ENCODE measurements around the gene CSN2. TPM values are rescaled to one million over a fixed set of nuclear protein-coding genes. Genes with fewer than 3 reads are reported as not detected.
A peak's percentile ranks its signal among the peaks of the same experiment; 100 is the strongest.
"Not testable (repeated sequence)": the region's sequence is repeated elsewhere in the genome, so short reads cannot be mapped to it uniquely, and the experiment has no call there.

CSN2 gene
- total and polyA plus RNA-seq, 8 donors: not detected

- TF ChIP-seq, protein P1, sequence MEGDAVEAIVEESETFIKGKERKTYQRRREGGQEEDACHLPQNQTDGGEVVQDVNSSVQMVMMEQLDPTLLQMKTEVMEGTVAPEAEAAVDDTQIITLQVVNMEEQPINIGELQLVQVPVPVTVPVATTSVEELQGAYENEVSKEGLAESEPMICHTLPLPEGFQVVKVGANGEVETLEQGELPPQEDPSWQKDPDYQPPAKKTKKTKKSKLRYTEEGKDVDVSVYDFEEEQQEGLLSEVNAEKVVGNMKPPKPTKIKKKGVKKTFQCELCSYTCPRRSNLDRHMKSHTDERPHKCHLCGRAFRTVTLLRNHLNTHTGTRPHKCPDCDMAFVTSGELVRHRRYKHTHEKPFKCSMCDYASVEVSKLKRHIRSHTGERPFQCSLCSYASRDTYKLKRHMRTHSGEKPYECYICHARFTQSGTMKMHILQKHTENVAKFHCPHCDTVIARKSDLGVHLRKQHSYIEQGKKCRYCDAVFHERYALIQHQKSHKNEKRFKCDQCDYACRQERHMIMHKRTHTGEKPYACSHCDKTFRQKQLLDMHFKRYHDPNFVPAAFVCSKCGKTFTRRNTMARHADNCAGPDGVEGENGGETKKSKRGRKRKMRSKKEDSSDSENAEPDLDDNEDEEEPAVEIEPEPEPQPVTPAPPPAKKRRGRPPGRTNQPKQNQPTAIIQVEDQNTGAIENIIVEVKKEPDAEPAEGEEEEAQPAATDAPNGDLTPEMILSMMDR (IDR thresholded peaks at IDR 0.05): no peak
- H3K27me3 ChIP-seq: no peaks in the 10 kb centered on the region
- ATAC-seq (no peak), DNase-seq (no peak)
- H3K27ac ChIP-seq: no peak overlapping the region
- H3K4me1 ChIP-seq: no peaks in the 10 kb centered on the region
- intact Hi-C loops (cut with DNase I): no loop called here
- no peaks in the 10 kb centered on the region for H3K9me3 ChIP-seq
- H3K36me3 ChIP-seq: no peaks in the 10 kb centered on the region
- H3K4me3 ChIP-seq: no peak overlapping the region
Measured at GRCh38 chr4:69936566-69936965, 29.0 kb downstream of the CSN2 start.

DNA sequence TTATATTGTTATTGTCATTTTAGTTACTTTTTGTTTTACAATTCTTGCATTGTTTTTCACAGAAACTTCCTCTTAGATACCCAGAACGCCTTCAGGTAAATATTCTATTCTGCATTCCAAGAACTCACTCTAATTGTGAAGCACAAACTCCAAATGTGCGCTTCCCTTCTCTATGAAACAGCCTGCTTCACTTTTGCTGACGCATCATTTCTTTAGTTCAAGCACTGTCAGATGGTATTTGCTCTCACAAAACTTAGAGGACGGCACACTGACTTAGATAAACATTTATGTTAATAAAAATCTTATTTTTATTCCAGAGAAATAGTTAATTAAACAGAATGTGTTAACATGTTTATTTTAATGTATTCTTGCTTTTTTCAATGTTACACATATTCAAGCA, 31.4 kb downstream of the CSN2 start:
- no peak for DNase-seq
- ATAC-seq: no peak
- TF ChIP-seq, protein P1 (IDR thresholded peaks at IDR 0.05): no peak
- Histone ChIP-seq H3K36me3 (no peaks in the 10 kb centered on the region), H3K27me3 (no peaks in the 10 kb centered on the region), H3K9me3 (no peaks in the 10 kb centered on the region), H3K27ac (no peak overlapping the region), H3K4me1 (no peaks in the 10 kb centered on the region), H3K4me3 (no peak overlapping the region)
- intact Hi-C loops (cut with DNase I): no loop called here

DNA sequence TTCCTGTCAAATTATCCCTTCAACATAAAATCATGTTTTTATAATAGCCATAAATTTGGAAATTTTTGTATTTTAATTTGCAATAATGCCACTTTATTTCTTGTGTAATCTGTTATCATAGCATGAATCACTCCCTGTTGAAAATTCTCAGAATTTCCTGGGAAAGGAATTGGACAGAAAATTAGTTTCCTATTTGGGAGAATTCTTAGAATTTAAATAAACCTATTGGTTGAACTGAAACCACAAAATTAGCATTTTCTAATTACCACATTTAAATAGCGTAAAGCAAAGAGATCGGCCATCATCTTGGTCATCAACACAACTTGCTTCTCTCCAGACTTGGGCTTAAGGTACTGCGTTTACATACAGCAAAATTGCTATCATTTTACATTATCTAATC, 34.8 kb downstream of the CSN2 start, which contains the start of gene CSN1S1:
CSN1S1 (plus strand) TSS at position 301 of the 400 bp plus-strand sequence. CDS start 1,488 bp downstream, outside the sequence.
- no peaks in the 10 kb centered on the region for H3K4me1 ChIP-seq
- no peaks in the 10 kb centered on the region for H3K36me3 ChIP-seq
- H3K27me3 ChIP-seq: no peaks in the 10 kb centered on the region
- H3K9me3 ChIP-seq: peaks cover 0 to 2% of the 10 kb centered on the region in 2 donors
- intact Hi-C loops (cut with DNase I): no loop called here
- TF ChIP-seq, protein P1 (IDR thresholded peaks at IDR 0.05): no peak
- DNase-seq: no peak
- H3K27ac ChIP-seq: no peak within 1 kb of the TSS
- H3K4me3 ChIP-seq: no peak within 1 kb of the TSS
- ATAC-seq: no peak

- intact Hi-C loops (cut with DNase I); H3K27ac ChIP-seq; H3K4me1 ChIP-seq; H3K36me3 ChIP-seq; ATAC-seq; H3K4me3 ChIP-seq; H3K9me3 ChIP-seq; H3K27me3 ChIP-seq: not testable (repeated sequence)
- DNase-seq: peak in 1 of 4 donors; percentile 78
Measured at GRCh38 chr4:69923782-69924410, 41.6 kb downstream of the CSN2 start.

- H3K27ac ChIP-seq: no peak overlapping the region
- no peak for ATAC-seq
- no peaks in the 10 kb centered on the region for H3K36me3 ChIP-seq
- no peaks in the 10 kb centered on the region for H3K27me3 ChIP-seq
- H3K4me1 ChIP-seq: no peaks in the 10 kb centered on the region
- H3K4me3 ChIP-seq: no peak overlapping the region
- no peak for DNase-seq
- no peaks in the 10 kb centered on the region for H3K9me3 ChIP-seq
- TF ChIP-seq, protein P1 (IDR thresholded peaks at IDR 0.05): no peak
- intact Hi-C loops (cut with DNase I): no loop called here
Measured at GRCh38 chr4:69920874-69921273, 44.7 kb downstream of the CSN2 start.
